Glutamatergic neuron (in vitro differentiated cells): ENCODE measurements around the gene TSPAN9. TPM values are rescaled to one million over a fixed set of nuclear protein-coding genes. Genes with fewer than 3 reads are reported as not detected.

ENCODE experiments used
- DNase-seq: peaks from one replicate; pipeline ENCODE4 v3.0.0; 2022
- H3K27ac Mint-ChIP-seq: one replicate; pipeline ENCODE4 v1.8.0; 2020; ENCODE audit warnings: mild to moderate bottlenecking, mixed read lengths, inconsistent platforms; ENCODE audit not compliant: unreplicated experiment
- H3K27me3 Mint-ChIP-seq: one replicate; pipeline ENCODE4 v1.8.0; 2020; ENCODE audit warnings: mild to moderate bottlenecking, moderate library complexity, mixed read lengths, inconsistent platforms; ENCODE audit not compliant: unreplicated experiment
- H3K36me3 Mint-ChIP-seq: one replicate; pipeline ENCODE4 v1.8.0; 2020; ENCODE audit warnings: mild to moderate bottlenecking, mixed read lengths, inconsistent platforms; ENCODE audit not compliant: unreplicated experiment
- H3K4me1 Mint-ChIP-seq: one replicate; pipeline ENCODE4 v1.8.0; 2020; ENCODE audit warnings: mild to moderate bottlenecking, low read depth, mixed read lengths, inconsistent platforms; ENCODE audit not compliant: unreplicated experiment
- H3K4me3 Mint-ChIP-seq: one replicate; pipeline ENCODE4 v1.8.0; 2020; ENCODE audit warnings: mild to moderate bottlenecking, mixed read lengths, inconsistent platforms; ENCODE audit not compliant: unreplicated experiment
- H3K9me3 Mint-ChIP-seq: one replicate; pipeline ENCODE4 v1.8.0; 2020; ENCODE audit warnings: mild to moderate bottlenecking, moderate library complexity, mixed read lengths, inconsistent platforms; ENCODE audit not compliant: unreplicated experiment
- CTCF ChIP-seq: fragments of 200-600 bp; sonication (generic); IDR thresholded peaks from one replicate; pipeline ENCODE4 v1.5.0; 2021; ENCODE audit not compliant: partially characterized antibody, unreplicated experiment
- total RNA-seq: library from RNA; stranded (reverse); fragmentation: NEBNext Ultra II Directional; extraction: Animal tissue kit (Norgen Biotek cat#: 25700); gene quantifications from one replicate; pipeline ENCODE4 v1.2.1, GENCODE V29; 2021; ENCODE audit not compliant: unreplicated experiment

The TSPAN9 gene
- total RNA-seq, 1 donor from 2014 or later: 142 TPM

GRCh38 chr12:3328081-3328480, 250.9 kb downstream of the TSPAN9 start:
- Mint-ChIP-seq H3K36me3 (peaks cover 5% of the 10 kb centered on the region), H3K9me3 (peaks cover 11% of the 10 kb centered on the region), H3K4me1 (peaks cover 33% of the 10 kb centered on the region), H3K27me3 (peaks cover 5% of the 10 kb centered on the region), H3K4me3 (no peak overlapping the region), H3K27ac (no peak overlapping the region)
- TF ChIP-seq CTCF: no peak
- no peak for DNase-seq

- H3K4me3 Mint-ChIP-seq: no peak overlapping the region
- H3K4me1 Mint-ChIP-seq: peaks cover 38% of the 10 kb centered on the region
- no peak for DNase-seq
- peaks cover 5% of the 10 kb centered on the region for H3K36me3 Mint-ChIP-seq
- no peak overlapping the region for H3K27ac Mint-ChIP-seq
- no peak for TF ChIP-seq CTCF
- H3K9me3 Mint-ChIP-seq: peaks cover 11% of the 10 kb centered on the region
- H3K27me3 Mint-ChIP-seq: peaks cover 5% of the 10 kb centered on the region
These were observed 251.4 kb downstream of the TSPAN9 start for GRCh38 chr12:3328571-3328970.

- Mint-ChIP-seq H3K4me3 (no peak overlapping the region), H3K27ac (no peak overlapping the region)
- DNase-seq: no peak
These were observed 252.2 kb downstream of the TSPAN9 start for GRCh38 chr12:3329361-3329760.

GRCh38 chr12:3330976-3331510, 253.9 kb downstream of the TSPAN9 start:
- H3K27ac Mint-ChIP-seq: no peak overlapping the region
- H3K27me3 Mint-ChIP-seq: peaks cover 4% of the 10 kb centered on the region
- peaks cover 28% of the 10 kb centered on the region for H3K4me1 Mint-ChIP-seq
- H3K4me3 Mint-ChIP-seq: no peak overlapping the region
- H3K36me3 Mint-ChIP-seq: peaks cover 14% of the 10 kb centered on the region
- DNase-seq: no peak
- no peak for TF ChIP-seq CTCF
- peaks cover 10% of the 10 kb centered on the region for H3K9me3 Mint-ChIP-seq

More at GRCh38 chr12:3329361-3329760, 252.2 kb downstream of the TSPAN9 start:
- no peak for TF ChIP-seq CTCF
- peaks cover 11% of the 10 kb centered on the region for H3K9me3 Mint-ChIP-seq
- peaks cover 38% of the 10 kb centered on the region for H3K4me1 Mint-ChIP-seq
- H3K27me3 Mint-ChIP-seq: peaks cover 5% of the 10 kb centered on the region
- H3K36me3 Mint-ChIP-seq: peaks cover 5% of the 10 kb centered on the region

- no peak for TF ChIP-seq CTCF
- no peak for DNase-seq
- H3K4me3 Mint-ChIP-seq: no peak overlapping the region
- H3K27ac Mint-ChIP-seq: no peak overlapping the region
- H3K27me3 Mint-ChIP-seq: peaks cover 6% of the 10 kb centered on the region
- H3K36me3 Mint-ChIP-seq: peaks cover 14% of the 10 kb centered on the region
- peaks cover 10% of the 10 kb centered on the region for H3K9me3 Mint-ChIP-seq
- peaks cover 20% of the 10 kb centered on the region for H3K4me1 Mint-ChIP-seq
These were observed 255.0 kb downstream of the TSPAN9 start for GRCh38 chr12:3332188-3332587.
